Psoas muscle (tissue), 8 donors: ENCODE measurements around the gene CCNH. TPM values are rescaled to one million over a fixed set of nuclear protein-coding genes. Genes with fewer than 3 reads are reported as not detected.

Experiments
- ATAC-seq, 4 donors: fragments of 200-7000 bp; cut with Tn5 transposase; one replicate each; pipeline ENCODE4 v1.9.1; 2020; ENCODE audit warnings: moderate library complexity in 3 of 4, mild to moderate bottlenecking in 2 of 4
- DNase-seq, 2 donors: peaks; one replicate each; pipeline ENCODE4 v3.0.0-alpha.2; 2020
- H3K27ac ChIP-seq: fragments of 200-600 bp; one replicate; pipeline ENCODE4 v1.8.0; 2022
- H3K27me3 ChIP-seq, 3 donors: fragments of 200-600 bp in 1 of 3; one replicate each; pipeline versions ENCODE4 v1.6.1 to v1.8.0; 2013 to 2022; ENCODE audit warnings: low read length in 2 of 3, mild to moderate bottlenecking in 2 of 3, moderate library complexity in 1 of 3; ENCODE audit not compliant: insufficient read depth in 3 of 3
- H3K36me3 ChIP-seq, 2 donors: fragments of 200-600 bp in 1 of 2; one replicate each; pipeline versions ENCODE4 v1.6.1 to v1.8.0; 2013 to 2022; ENCODE audit warnings: low read depth in 1 of 2, mild to moderate bottlenecking in 1 of 2, moderate library complexity in 1 of 2; ENCODE audit not compliant: insufficient read depth in 1 of 2
- H3K4me1 ChIP-seq: fragments of 200-600 bp; one replicate; pipeline ENCODE4 v1.8.0; 2022
- H3K4me3 ChIP-seq: fragments of 200-600 bp; one replicate; pipeline ENCODE4 v1.8.0; 2022; ENCODE audit warnings: mild to moderate bottlenecking
- H3K9me3 ChIP-seq: fragments of 200-600 bp; one replicate; pipeline ENCODE4 v1.8.0; 2022
- WGBS, 3 donors: extraction: QIAGEN DNeasy Blood & Tissue Kit; methylation state at CpG; one replicate each; pipeline versions ENCODE4 v1.1.6 to v1.1.7; 2013; 5-methylcytosine and 5-hydroxymethylcytosine counted together
- intact Hi-C, 2 donors: fragments of 100-400 bp; cut with DNase I; formaldehyde crosslinking; loops; one replicate each; pipeline versions ENCODE4 v1.11.0 to v1.14.2; 2022
- polyA plus RNA-seq, 3 donors: library from polyadenylated mRNA; stranded (reverse); fragments of 200-250 nt; gene quantifications; one replicate each; pipeline ENCODE4 v1.2.3, GENCODE V29; 2013
- total RNA-seq, 4 donors: library from RNA; stranded (reverse); fragmentation: NEBNext Ultra II Directional in 2 of 4; extraction: Animal tissue kit (Norgen Biotek cat#: 25700) in 2 of 4; gene quantifications; one replicate each; pipeline versions ENCODE4 v1.2.1 to v1.2.4, GENCODE V29; 2021 to 2023
- TF ChIP-seq, protein P1 (sequence below): fragments of 200-600 bp; IDR thresholded peaks from one replicate; pipeline ENCODE4 v1.8.0; 2022; ENCODE audit warnings: antibody characterized with exemption
- donor health status: healthy with polysubstance abuse.
- donor health status: DM: no; HTN: no; CAD: no; lungs with moderate emphysema.
- donor health status: Bipolar disorder and iron deficiency.
- donor health status: healthy.
- donor health status: DM: yes; HTN: yes; CAD: no.
- donor health status: DM: no; HTN: no; CAD: no.
- donor health status: DM: no; HTN: no; CAD: no.
- donor health status: DM: yes; HTN: yes; CAD: no.

Gene CCNH
- total and polyA plus RNA-seq, 7 donors = 19.9 to 62.1 (median 34.3) TPM

DNA sequence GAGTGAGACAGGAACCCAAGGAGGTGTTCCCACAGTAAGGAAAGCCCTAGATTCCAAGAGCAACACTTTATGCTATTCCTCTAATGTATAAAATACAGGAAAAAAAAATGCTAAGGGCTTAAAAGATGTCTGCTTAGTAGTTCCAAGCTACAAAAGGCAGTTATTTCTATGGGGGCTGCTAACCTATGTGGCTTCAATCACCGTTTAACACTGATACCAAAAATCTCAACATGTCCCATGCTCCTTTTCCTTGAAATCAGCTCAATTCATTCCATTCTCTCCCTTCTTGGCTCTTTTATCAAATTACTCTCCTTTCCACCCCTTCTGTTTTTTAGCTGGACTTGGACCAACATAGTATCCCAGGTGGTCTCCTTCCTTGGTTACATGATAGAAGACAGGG lies 20.6 kb downstream of the CCNH start:
- H3K9me3 ChIP-seq = no peaks in the 10 kb centered on the region
- H3K27ac ChIP-seq = no peak overlapping the region
- TF ChIP-seq, protein P1, sequence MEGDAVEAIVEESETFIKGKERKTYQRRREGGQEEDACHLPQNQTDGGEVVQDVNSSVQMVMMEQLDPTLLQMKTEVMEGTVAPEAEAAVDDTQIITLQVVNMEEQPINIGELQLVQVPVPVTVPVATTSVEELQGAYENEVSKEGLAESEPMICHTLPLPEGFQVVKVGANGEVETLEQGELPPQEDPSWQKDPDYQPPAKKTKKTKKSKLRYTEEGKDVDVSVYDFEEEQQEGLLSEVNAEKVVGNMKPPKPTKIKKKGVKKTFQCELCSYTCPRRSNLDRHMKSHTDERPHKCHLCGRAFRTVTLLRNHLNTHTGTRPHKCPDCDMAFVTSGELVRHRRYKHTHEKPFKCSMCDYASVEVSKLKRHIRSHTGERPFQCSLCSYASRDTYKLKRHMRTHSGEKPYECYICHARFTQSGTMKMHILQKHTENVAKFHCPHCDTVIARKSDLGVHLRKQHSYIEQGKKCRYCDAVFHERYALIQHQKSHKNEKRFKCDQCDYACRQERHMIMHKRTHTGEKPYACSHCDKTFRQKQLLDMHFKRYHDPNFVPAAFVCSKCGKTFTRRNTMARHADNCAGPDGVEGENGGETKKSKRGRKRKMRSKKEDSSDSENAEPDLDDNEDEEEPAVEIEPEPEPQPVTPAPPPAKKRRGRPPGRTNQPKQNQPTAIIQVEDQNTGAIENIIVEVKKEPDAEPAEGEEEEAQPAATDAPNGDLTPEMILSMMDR = no peak
- intact Hi-C loops = loop anchor here in 1 of 2 donors (10.0 kb wide), 1 partner anchor 327 kb away; no protein-coding TSS in a partner anchor
- no peak overlapping the region for H3K4me3 ChIP-seq
- H3K4me1 ChIP-seq = no peaks in the 10 kb centered on the region
- H3K36me3 ChIP-seq = peaks cover 15 to 100% of the 10 kb centered on the region in 2 donors
- DNase-seq (no peak), ATAC-seq (no peak)
- no peaks in the 10 kb centered on the region for H3K27me3 ChIP-seq
- 80 to 90% (median 82%) methylated on average over 1 of the region's 1 CpG for WGBS, 3 donors

DNA sequence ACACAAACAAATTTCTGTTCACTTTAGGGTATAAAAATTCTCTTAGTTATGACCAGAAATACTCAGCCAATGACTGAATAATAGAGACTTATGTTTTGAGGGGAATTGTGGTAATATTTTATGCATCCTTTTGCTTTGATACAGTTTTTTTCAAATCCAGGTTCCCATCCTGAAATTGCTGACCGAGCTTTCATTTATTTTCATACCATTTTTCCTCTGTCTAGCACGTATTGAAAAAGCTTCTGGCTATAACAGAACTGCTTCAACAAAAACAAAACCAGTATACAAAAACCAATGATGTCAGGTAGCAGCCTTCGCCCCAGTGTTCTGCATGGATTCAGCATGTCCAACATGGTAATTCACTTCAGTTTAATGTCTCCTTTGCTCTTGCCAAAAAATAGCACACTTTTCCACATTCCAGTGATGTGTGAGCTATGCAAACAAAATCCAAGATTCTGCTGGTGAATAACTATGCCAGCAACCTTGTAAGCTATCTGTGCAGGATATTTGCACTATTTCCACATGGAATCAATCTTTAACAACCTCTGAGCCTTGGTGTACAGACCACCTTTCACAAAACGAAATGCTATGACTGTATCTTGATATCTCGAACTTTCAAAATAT lies 22.0 kb downstream of the CCNH start:
- DNase-seq = no peak
- intact Hi-C loops = loop anchor here in 1 of 2 donors (10.0 kb wide), 1 partner anchor 326 kb away; no protein-coding TSS in a partner anchor
- H3K4me1 ChIP-seq = no peaks in the 10 kb centered on the region
- H3K27me3 ChIP-seq = no peaks in the 10 kb centered on the region
- H3K4me3 ChIP-seq = no peak overlapping the region
- H3K27ac ChIP-seq = no peak overlapping the region
- no peaks in the 10 kb centered on the region for H3K9me3 ChIP-seq
- TF ChIP-seq, protein P1 = no peak
- H3K36me3 ChIP-seq = peaks cover 17 to 100% of the 10 kb centered on the region in 2 donors
- 79 to 85% (median 84%) methylated on average over 5 of the region's 5 CpGs for WGBS, 3 donors
- ATAC-seq = no peak

DNA sequence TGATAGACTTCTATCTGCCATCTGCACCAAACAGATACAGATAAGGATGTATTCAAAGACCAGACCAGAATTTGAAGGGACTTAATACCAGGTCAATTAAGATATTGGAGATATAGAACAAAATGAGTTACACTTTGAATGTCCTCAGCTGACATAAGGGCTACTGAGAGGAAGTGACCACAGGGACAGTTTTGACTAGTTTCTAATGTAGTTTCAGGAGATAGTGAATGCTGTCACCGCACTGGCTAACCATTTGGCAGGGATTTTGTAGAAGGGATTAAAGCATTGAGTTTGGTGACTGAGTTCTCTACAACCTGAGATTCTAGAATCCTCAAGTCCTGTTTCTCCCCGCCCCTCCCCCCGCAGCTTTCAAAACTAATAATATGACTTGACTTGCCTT lies 22.7 kb downstream of the CCNH start:
- H3K27ac ChIP-seq = no peak overlapping the region
- no peaks in the 10 kb centered on the region for H3K27me3 ChIP-seq
- no peaks in the 10 kb centered on the region for H3K9me3 ChIP-seq
- DNase-seq = no peak
- intact Hi-C loops = loop anchor here in 1 of 2 donors (10.0 kb wide), 1 partner anchor 325 kb away; no protein-coding TSS in a partner anchor
- H3K4me3 ChIP-seq = no peak overlapping the region
- H3K36me3 ChIP-seq = peaks cover 17 to 99% of the 10 kb centered on the region in 2 donors
- no peak for ATAC-seq
- TF ChIP-seq, protein P1 = no peak
- no peaks in the 10 kb centered on the region for H3K4me1 ChIP-seq
- 89 to 95% (median 94%) methylated on average over 3 of the region's 3 CpGs for WGBS, 3 donors

DNA sequence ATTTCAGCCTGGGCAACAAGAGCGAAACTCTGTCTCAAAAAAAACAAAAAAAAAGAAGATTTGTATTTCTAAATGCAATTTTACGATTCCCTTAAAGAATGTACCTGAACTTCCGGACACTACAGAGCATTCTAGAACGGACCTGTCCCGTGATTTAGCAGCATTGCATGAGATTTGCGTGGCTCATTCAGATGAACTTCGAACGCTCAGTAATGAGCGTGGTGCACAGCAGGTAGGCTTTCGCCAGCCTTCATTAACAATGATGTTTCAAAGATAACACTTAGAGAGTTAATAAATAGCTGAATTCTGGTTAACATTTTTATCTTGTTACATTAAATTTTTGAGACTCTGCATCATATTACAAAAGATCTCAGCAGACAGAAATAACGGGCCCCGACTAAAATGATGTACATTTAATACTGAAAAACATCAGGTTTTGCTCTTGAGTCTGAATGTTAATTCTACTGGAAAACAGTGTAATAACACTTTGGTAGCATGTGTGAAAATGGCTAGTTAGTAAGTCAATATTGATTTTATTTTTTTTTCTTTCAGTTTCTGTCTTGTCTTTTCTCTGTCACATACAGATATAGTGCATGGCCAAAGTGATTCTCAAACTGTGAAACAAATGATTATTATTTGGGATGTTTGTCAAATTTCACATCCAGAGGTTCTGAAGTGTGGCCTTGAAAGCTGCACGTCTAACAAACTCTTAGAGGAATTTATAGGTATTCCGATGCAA lies 23.3 kb downstream of the CCNH start:
- DNase-seq (no peak), ATAC-seq (no peak)
- H3K4me1 ChIP-seq = no peaks in the 10 kb centered on the region
- 93 to 94% (median 94%) methylated on average over 14 of the region's 14 CpGs for WGBS, 3 donors
- H3K9me3 ChIP-seq = no peaks in the 10 kb centered on the region
- H3K27me3 ChIP-seq = no peaks in the 10 kb centered on the region
- intact Hi-C loops = loop anchor here in 1 of 2 donors (10.0 kb wide), 1 partner anchor 325 kb away; no protein-coding TSS in a partner anchor
- no peak overlapping the region for H3K4me3 ChIP-seq
- H3K36me3 ChIP-seq = peaks cover 17 to 99% of the 10 kb centered on the region in 2 donors
- TF ChIP-seq, protein P1 = no peak
- H3K27ac ChIP-seq = no peak overlapping the region
